Left ventricle myocardium inferior (tissue), 1 donor: ENCODE data around the gene SEC23A. TPM values are rescaled to one million over a fixed set of nuclear protein-coding genes. Genes with fewer than 3 reads are reported as not detected.
"Not testable (repeated sequence)": the region's sequence is repeated elsewhere in the genome, so short reads cannot be mapped to it uniquely, and the experiment has no call there.

ENCODE experiments used
- DNase-seq: peaks from one replicate; pipeline ENCODE4 v3.0.0-alpha.2; 2020
- H3K27ac ChIP-seq: fragments of 200-600 bp; replicated peaks from 2 replicates; pipeline ENCODE4 v1.8.0; 2021
- H3K27me3 ChIP-seq: fragments of 200-600 bp; 2 replicates; pipeline ENCODE4 v1.8.0; 2021; ENCODE audit warnings: low read depth
- H3K36me3 ChIP-seq: fragments of 200-600 bp; 2 replicates; pipeline ENCODE4 v1.8.0; 2021
- H3K4me1 ChIP-seq: fragments of 200-600 bp; 2 replicates; pipeline ENCODE4 v1.8.0; 2021
- H3K4me3 ChIP-seq: fragments of 200-600 bp; 2 replicates; pipeline ENCODE4 v1.8.0; 2021; ENCODE audit warnings: mild to moderate bottlenecking, moderate library complexity
- H3K9me3 ChIP-seq: fragments of 200-600 bp; replicated peaks from 2 replicates; pipeline ENCODE4 v1.8.0; 2021
- intact Hi-C: fragments of 100-400 bp; cut with micrococcal nuclease; formaldehyde crosslinking; loops from one replicate; pipeline ENCODE4 v1.11.0; 2022
- total RNA-seq: library from RNA; stranded (reverse); fragmentation: NEBNext Ultra II Directional; extraction: Animal tissue kit (Norgen Biotek cat#: 25700); gene quantifications from one replicate; pipeline ENCODE4 v1.2.1, GENCODE V29; 2021
- TF ChIP-seq, protein P1 (sequence below): fragments of 200-600 bp; IDR thresholded peaks from 2 replicates; pipeline ENCODE4 v1.8.0; 2021; ENCODE audit warnings: antibody characterized with exemption, mild to moderate bottlenecking, borderline replicate concordance
- donor health status: DM: no; HTN: yes; CAD: no; lungs with severe emphysema.

The SEC23A gene
- total RNA-seq, 1 donor from 2014 or later = 75.0 TPM

DNA sequence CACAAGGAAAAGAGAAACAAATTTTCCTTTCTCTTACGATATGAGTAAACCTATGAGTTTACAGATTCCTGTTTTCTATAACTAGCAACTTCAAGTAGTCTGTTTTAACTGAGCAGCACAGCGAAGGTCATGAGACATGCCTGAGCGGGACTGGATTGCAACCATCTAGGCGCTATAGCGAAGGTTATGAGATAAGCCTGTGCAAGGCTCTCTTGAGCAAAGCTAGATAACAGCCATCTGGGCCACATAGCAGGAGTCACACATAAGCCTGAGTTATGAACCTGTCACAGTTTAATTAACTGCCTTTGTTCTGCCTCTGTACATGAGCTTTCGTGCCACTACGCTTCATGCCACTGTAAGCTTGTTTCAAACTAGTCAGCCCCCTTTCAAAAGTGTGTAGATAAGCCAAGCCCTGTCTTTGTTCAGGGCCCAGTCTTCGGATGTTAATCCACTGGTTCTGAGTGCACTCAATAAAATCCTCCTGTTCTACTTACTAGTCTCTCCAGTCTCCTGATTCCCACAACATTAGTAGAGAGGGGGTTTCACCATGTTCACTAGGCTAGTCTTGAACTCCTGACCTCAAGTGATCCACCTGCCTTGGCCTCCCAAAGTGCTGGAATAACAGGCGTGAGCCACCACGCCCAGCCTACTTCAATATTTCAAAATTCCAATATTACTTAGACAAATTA is 47.1 kb downstream of the SEC23A start:
- Histone ChIP-seq H3K36me3 (peaks cover 100% of the 10 kb centered on the region), H3K27ac (no peak overlapping the region), H3K4me3 (no peak overlapping the region), H3K4me1 (peaks cover 5% of the 10 kb centered on the region), H3K9me3 (peaks cover 33% of the 10 kb centered on the region), H3K27me3 (no peaks in the 10 kb centered on the region)
- intact Hi-C loops = no loop called here
- no peak for DNase-seq
- TF ChIP-seq, protein P1, sequence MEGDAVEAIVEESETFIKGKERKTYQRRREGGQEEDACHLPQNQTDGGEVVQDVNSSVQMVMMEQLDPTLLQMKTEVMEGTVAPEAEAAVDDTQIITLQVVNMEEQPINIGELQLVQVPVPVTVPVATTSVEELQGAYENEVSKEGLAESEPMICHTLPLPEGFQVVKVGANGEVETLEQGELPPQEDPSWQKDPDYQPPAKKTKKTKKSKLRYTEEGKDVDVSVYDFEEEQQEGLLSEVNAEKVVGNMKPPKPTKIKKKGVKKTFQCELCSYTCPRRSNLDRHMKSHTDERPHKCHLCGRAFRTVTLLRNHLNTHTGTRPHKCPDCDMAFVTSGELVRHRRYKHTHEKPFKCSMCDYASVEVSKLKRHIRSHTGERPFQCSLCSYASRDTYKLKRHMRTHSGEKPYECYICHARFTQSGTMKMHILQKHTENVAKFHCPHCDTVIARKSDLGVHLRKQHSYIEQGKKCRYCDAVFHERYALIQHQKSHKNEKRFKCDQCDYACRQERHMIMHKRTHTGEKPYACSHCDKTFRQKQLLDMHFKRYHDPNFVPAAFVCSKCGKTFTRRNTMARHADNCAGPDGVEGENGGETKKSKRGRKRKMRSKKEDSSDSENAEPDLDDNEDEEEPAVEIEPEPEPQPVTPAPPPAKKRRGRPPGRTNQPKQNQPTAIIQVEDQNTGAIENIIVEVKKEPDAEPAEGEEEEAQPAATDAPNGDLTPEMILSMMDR = no peak

DNA sequence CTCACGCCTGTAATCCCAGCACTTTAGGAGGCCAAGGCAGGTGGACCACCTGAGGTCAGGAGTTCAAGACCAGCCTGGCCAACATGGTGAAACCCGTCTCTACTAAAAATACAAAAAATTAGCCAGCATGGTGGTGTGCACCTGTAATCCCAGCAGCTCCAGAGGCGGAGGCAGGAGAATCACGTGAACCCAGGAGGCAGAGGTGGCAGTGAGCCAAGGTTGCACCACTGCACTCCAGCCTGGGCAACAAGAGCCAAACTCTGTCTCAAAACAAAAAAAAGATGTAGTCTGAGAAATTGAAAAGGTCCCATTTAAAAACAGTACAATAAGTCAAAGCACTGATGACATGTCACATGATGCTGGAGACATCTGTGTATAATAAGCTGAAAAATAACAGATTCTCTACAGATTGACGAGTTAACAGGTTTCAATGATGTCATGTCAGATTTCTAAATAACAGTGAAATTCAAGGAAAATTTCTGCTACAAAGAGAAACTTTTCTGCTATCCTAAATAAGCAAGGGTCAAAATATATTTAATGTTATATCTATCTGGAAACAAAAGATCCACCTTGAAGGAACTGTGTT is 50.1 kb downstream of the SEC23A start:
- intact Hi-C loops, H3K4me1 ChIP-seq, H3K4me3 ChIP-seq, DNase-seq, H3K27me3 ChIP-seq, H3K27ac ChIP-seq: not testable (repeated sequence)
- H3K36me3 ChIP-seq = peaks cover 96% of the 10 kb centered on the region
- H3K9me3 ChIP-seq = peaks cover 31% of the 10 kb centered on the region

DNA sequence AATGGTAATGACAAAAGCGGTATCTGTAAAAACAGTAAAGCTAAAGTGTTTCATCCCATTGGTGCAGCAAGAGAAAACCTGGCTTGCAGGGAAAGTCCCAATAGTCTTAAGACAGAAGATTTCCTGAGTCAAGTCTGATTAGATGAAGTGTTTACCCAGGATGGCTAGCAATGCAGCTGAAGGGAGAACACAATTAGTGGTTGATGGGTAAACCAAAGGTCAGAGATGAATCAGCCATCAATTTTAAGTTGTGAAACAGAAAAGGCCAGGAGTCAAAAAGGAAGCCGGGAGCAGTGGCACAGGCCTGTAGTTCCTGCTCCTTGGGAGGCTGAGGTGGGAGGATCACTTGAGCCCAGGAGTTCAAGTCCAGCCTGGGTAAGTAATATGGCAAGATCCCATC is 52.6 kb downstream of the SEC23A start:
- Histone ChIP-seq H3K36me3 (peaks cover 96% of the 10 kb centered on the region), H3K27me3 (no peaks in the 10 kb centered on the region), H3K4me3 (no peak overlapping the region), H3K4me1 (peaks cover 8% of the 10 kb centered on the region), H3K27ac (no peak overlapping the region), H3K9me3 (peaks cover 5% of the 10 kb centered on the region)
- no peak for DNase-seq
- intact Hi-C loops = no loop called here
- TF ChIP-seq, protein P1 = no peak

DNA sequence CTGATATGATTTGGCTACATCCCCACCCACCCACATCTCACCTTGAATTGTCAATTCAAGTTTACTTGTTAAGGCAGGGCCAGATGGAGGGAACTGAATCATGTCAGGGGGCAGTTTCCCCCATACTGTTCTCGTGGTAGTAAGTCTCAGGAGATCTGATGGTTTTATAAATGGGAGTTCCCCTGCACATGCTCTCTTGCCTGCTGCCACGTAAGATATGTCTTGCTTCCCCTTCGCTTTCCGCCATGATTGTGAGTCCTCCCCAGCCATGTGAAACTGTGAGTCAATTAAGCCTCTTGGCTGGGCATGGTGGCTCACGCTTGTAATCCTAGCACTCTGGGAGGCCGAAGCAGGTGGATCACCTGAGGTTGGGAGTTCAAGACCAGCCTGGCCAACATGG is 57.1 kb downstream of the SEC23A start:
- H3K27ac ChIP-seq, H3K9me3 ChIP-seq, H3K27me3 ChIP-seq, H3K4me1 ChIP-seq, intact Hi-C loops, DNase-seq, H3K4me3 ChIP-seq: not testable (repeated sequence)
- peaks cover 90% of the 10 kb centered on the region for H3K36me3 ChIP-seq

DNA sequence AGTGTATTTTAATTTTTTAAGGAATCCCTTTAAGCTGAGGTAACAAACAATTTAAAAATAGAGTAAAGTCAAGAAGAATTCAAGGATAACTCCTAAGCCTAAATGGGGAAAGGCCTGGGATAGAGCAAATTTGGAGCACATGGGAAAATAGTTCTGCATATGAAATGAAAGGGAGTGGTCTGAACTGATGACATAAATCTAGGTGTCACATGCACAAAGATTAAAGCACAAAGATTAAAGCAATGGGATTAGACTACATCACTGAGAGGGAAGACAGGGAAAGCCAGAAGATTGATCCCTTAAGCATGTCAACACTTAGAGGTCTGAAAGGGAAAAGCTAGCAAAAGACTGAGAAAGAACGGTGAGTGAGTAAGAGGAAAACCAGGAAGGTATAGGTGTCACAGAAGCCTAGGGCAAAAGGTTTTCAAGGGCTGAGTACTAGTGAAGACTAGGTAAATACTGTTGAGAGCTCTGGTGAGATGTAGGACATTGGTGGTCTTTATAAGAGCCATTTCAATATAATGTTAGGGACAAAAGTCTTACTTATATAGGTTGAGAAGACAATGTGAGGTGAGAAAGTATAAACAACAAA is 59.6 kb downstream of the SEC23A start:
- intact Hi-C loops = no loop called here
- Histone ChIP-seq H3K4me1 (no peaks in the 10 kb centered on the region), H3K36me3 (peaks cover 94% of the 10 kb centered on the region), H3K9me3 (no peaks in the 10 kb centered on the region), H3K4me3 (no peak overlapping the region), H3K27me3 (no peaks in the 10 kb centered on the region), H3K27ac (no peak overlapping the region)
- no peak for DNase-seq
- TF ChIP-seq, protein P1 = no peak

DNA sequence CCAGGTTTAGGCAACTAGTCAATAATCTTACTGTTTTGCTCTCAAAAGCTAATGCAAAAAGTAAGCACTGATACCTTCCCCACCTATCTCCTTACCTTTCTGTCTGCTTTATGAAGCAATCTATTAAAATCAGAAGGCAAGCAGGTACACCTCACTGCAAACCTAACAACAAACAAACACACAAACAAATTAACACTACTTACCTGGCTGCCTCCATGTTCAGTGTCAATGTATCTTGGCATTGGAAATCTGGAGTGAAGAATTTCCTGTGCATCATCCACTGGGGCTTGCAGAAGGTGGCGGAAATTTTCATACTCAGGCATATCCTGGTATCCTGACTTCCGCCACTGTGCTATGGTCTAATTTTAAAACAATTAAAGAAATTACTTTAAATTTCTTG is 62.5 kb downstream of the SEC23A start:
- intact Hi-C loops = no loop called here
- Histone ChIP-seq H3K4me1 (no peaks in the 10 kb centered on the region), H3K27ac (no peak overlapping the region), H3K36me3 (peaks cover 94% of the 10 kb centered on the region), H3K27me3 (no peaks in the 10 kb centered on the region), H3K4me3 (no peak overlapping the region), H3K9me3 (no peaks in the 10 kb centered on the region)
- no peak for DNase-seq
- TF ChIP-seq, protein P1 = no peak
